Activated naive CD4-positive, alpha-beta T cell treated with anti-CD3 and anti-CD28 coated beads for 36 hours (primary cell): ENCODE measurements around the gene RLN3. TPM values are rescaled to one million over a fixed set of nuclear protein-coding genes. Genes with fewer than 3 reads are reported as not detected.
"Not testable (repeated sequence)": the region's sequence is repeated elsewhere in the genome, so short reads cannot be mapped to it uniquely, and the experiment has no call there.

Experiments used
- CTCF ChIA-PET: fragments of 350-600 bp; sonication (Branson Sonifier 250); formaldehyde crosslinking; loops from one replicate; lab custom pipeline; 2021; ENCODE audit warnings: antibody characterized with exemption; lab: Charles Lee
- DNase-seq: peaks from one replicate; pipeline ENCODE4 v3.0.0-alpha.2; 2020
- H3K27ac Mint-ChIP-seq: one replicate; pipeline ENCODE4 v1.8.0; 2021; ENCODE audit warnings: mild to moderate bottlenecking, mixed read lengths
- H3K27me3 Mint-ChIP-seq: one replicate; pipeline ENCODE4 v1.8.0; 2021; ENCODE audit warnings: low read depth, mixed read lengths
- H3K36me3 Mint-ChIP-seq: one replicate; pipeline ENCODE4 v1.8.0; 2021; ENCODE audit warnings: low read depth, mixed read lengths
- H3K4me1 Mint-ChIP-seq: one replicate; pipeline ENCODE4 v1.8.0; 2021; ENCODE audit warnings: low read depth, mixed read lengths
- H3K4me3 Mint-ChIP-seq: one replicate; pipeline ENCODE4 v1.8.0; 2021; ENCODE audit warnings: mild to moderate bottlenecking, moderate library complexity, mixed read lengths
- H3K9me3 Mint-ChIP-seq: one replicate; pipeline ENCODE4 v1.8.0; 2021; ENCODE audit warnings: mixed read lengths
- intact Hi-C: fragments of 100-400 bp; cut with micrococcal nuclease; formaldehyde crosslinking; loops from one replicate; pipeline ENCODE4 v1.15.1; 2023
- total RNA-seq, 2 experiments: library from RNA; stranded (reverse); gene quantifications; one replicate each; pipeline ENCODE4 v1.2.3, GENCODE V29; 2021

RLN3 gene
- total RNA-seq, 2 experiments from 2014 or later, result not detected

- Mint-ChIP-seq H3K27ac (peak within 1 kb of the TSS; percentile 92), H3K4me1 (peaks cover 26% of the 10 kb centered on the region), H3K36me3 (peaks cover 12% of the 10 kb centered on the region), H3K9me3 (no peaks in the 10 kb centered on the region), H3K4me3 (peak within 1 kb of the TSS; percentile 88), H3K27me3 (no peaks in the 10 kb centered on the region)
- CTCF ChIA-PET, result interaction anchor here (0.6 to 1.7 kb wide), 17 partner anchors 9 to 315 kb away, joined by 3 to 13 read pairs (median 5); no protein-coding TSS in a partner anchor
- intact Hi-C loops, result loop anchor here (1.0 to 5.0 kb wide), 5 partner anchors 26 to 152 kb away; partner anchors contain the start of genes BRME1, CC2D1A, DCAF15 and RFX1
- DNase-seq, result peak; percentile 84
These were observed 4.0 kb downstream of the RLN3 start, which contains the start of gene IL27RA for GRCh38 chr19:14031719-14032480. Gene IL27RA (plus strand): TSS chr19:14031762. CDS start chr19:14031873, 111 bp downstream.

GRCh38 chr19:14033946-14034345 is 6.0 kb downstream of the RLN3 start:
- peak overlapping the region; percentile 3 for H3K4me3 Mint-ChIP-seq
- H3K27ac Mint-ChIP-seq, result peak overlapping the region; percentile 73
- peaks cover 33% of the 10 kb centered on the region for H3K4me1 Mint-ChIP-seq
- DNase-seq, result no peak
- intact Hi-C loops, result loop anchor here (2.0 to 5.0 kb wide), 2 partner anchors 81 to 127 kb away; partner anchors contain the start of genes BRME1, CC2D1A and DCAF15
- H3K27me3 Mint-ChIP-seq, result no peaks in the 10 kb centered on the region
- peaks cover 24% of the 10 kb centered on the region for H3K36me3 Mint-ChIP-seq
- H3K9me3 Mint-ChIP-seq, result no peaks in the 10 kb centered on the region
- CTCF ChIA-PET, result no interaction called here

- peaks cover 27% of the 10 kb centered on the region for H3K36me3 Mint-ChIP-seq
- H3K4me3 Mint-ChIP-seq, DNase-seq, H3K27me3 Mint-ChIP-seq, H3K27ac Mint-ChIP-seq, H3K9me3 Mint-ChIP-seq, intact Hi-C loops: not testable (repeated sequence)
- CTCF ChIA-PET, result interaction anchor here (0.6 to 0.8 kb wide), 3 partner anchors 36 to 446 kb away, joined by 3 to 4 read pairs (median 3); no protein-coding TSS in a partner anchor
- H3K4me1 Mint-ChIP-seq, result peaks cover 33% of the 10 kb centered on the region
These were observed 7.2 kb downstream of the RLN3 start for GRCh38 chr19:14035159-14035558.

GRCh38 chr19:14035706-14036105 is 7.8 kb downstream of the RLN3 start:
- Mint-ChIP-seq H3K9me3 (no peaks in the 10 kb centered on the region), H3K36me3 (peaks cover 27% of the 10 kb centered on the region), H3K4me3 (no peak overlapping the region), H3K27me3 (no peaks in the 10 kb centered on the region), H3K4me1 (peaks cover 33% of the 10 kb centered on the region), H3K27ac (no peak overlapping the region)
- no peak for DNase-seq
- CTCF ChIA-PET, result interaction anchor here (0.7 to 0.8 kb wide), 2 partner anchors 13 to 211 kb away, joined by 3 to 5 read pairs; no protein-coding TSS in a partner anchor
- intact Hi-C loops, result no loop called here

GRCh38 chr19:14039181-14039580 is 11.2 kb downstream of the RLN3 start:
- Mint-ChIP-seq H3K4me3 (no peak overlapping the region), H3K9me3 (no peaks in the 10 kb centered on the region), H3K27ac (no peak overlapping the region), H3K36me3 (peaks cover 36% of the 10 kb centered on the region), H3K27me3 (no peaks in the 10 kb centered on the region), H3K4me1 (peaks cover 16% of the 10 kb centered on the region)
- no peak for DNase-seq
- intact Hi-C loops, result no loop called here
- CTCF ChIA-PET, result interaction anchor here (1.3 to 2.1 kb wide), 2 partner anchors 9 to 158 kb away, joined by 3 to 8 read pairs; no protein-coding TSS in a partner anchor

GRCh38 chr19:14042659-14043608 is 15.0 kb downstream of the RLN3 start:
- intact Hi-C loops, result loop anchor here (1.0 kb wide), 1 partner anchor 163 kb away; no protein-coding TSS in a partner anchor
- not testable (repeated sequence) for H3K9me3 Mint-ChIP-seq, H3K4me1 Mint-ChIP-seq, H3K4me3 Mint-ChIP-seq, H3K27me3 Mint-ChIP-seq
- peak; percentile 60 for DNase-seq
- H3K36me3 Mint-ChIP-seq, result peaks cover 37% of the 10 kb centered on the region
- CTCF ChIA-PET, result interaction anchor here (0.5 to 2.3 kb wide), 12 partner anchors 8 to 509 kb away, joined by 3 to 15 read pairs (median 4); a partner anchor contains a TSS
- H3K27ac Mint-ChIP-seq, result peak overlapping the region; percentile 81

GRCh38 chr19:14047866-14048265 is 19.9 kb downstream of the RLN3 start:
- peaks cover 47% of the 10 kb centered on the region for H3K36me3 Mint-ChIP-seq
- DNase-seq, H3K27me3 Mint-ChIP-seq, H3K27ac Mint-ChIP-seq, H3K9me3 Mint-ChIP-seq, H3K4me1 Mint-ChIP-seq, H3K4me3 Mint-ChIP-seq: not testable (repeated sequence)
- CTCF ChIA-PET, result interaction anchor here (0.8 to 3.1 kb wide), 16 partner anchors 7 to 176 kb away, joined by 3 to 31 read pairs (median 5); partner anchors contain the start of genes DCAF15 and IL27RA
- intact Hi-C loops, result loop anchor here (1.0 to 5.0 kb wide), 3 partner anchors 96 to 168 kb away; partner anchors contain the start of gene DCAF15

- H3K4me1 Mint-ChIP-seq, result no peaks in the 10 kb centered on the region
- H3K9me3 Mint-ChIP-seq, result peaks cover 2% of the 10 kb centered on the region
- intact Hi-C loops, result loop anchor here (1.0 to 5.0 kb wide), 3 partner anchors 96 to 168 kb away; partner anchors contain the start of gene DCAF15
- peaks cover 47% of the 10 kb centered on the region for H3K36me3 Mint-ChIP-seq
- DNase-seq, result peak; percentile 81
- H3K27me3 Mint-ChIP-seq, result no peaks in the 10 kb centered on the region
- CTCF ChIA-PET, result interaction anchor here (0.6 to 3.1 kb wide), 21 partner anchors 8 to 507 kb away, joined by 3 to 31 read pairs (median 3); partner anchors contain the start of genes DCAF15 and IL27RA
- H3K4me3 Mint-ChIP-seq, result no peak overlapping the region
- H3K27ac Mint-ChIP-seq, result peak overlapping the region; percentile 30
These were observed 20.6 kb downstream of the RLN3 start for GRCh38 chr19:14048443-14049153.

- Mint-ChIP-seq H3K9me3 (peaks cover 2% of the 10 kb centered on the region), H3K36me3 (peaks cover 47% of the 10 kb centered on the region), H3K4me1 (no peaks in the 10 kb centered on the region), H3K27ac (no peak overlapping the region), H3K27me3 (no peaks in the 10 kb centered on the region), H3K4me3 (no peak overlapping the region)
- no peak for DNase-seq
- CTCF ChIA-PET, result interaction anchor here (1.0 to 1.8 kb wide), 5 partner anchors 8 to 44 kb away, joined by 3 to 5 read pairs (median 4); partner anchors contain the start of gene RFX1
- intact Hi-C loops, result no loop called here
These were observed 22.6 kb downstream of the RLN3 start for GRCh38 chr19:14050512-14050911.

- CTCF ChIA-PET, result interaction anchor here (1.0 to 1.8 kb wide), 6 partner anchors 8 to 83 kb away, joined by 3 to 5 read pairs (median 4); partner anchors contain the start of gene RFX1
- H3K27ac Mint-ChIP-seq, result not testable (repeated sequence)
These were observed 23.0 kb downstream of the RLN3 start for GRCh38 chr19:14050961-14051360.

GRCh38 chr19:14051980-14052379 is 24.0 kb downstream of the RLN3 start:
- DNase-seq, result no peak
- intact Hi-C loops, result no loop called here
- no peak overlapping the region for H3K4me3 Mint-ChIP-seq
- H3K9me3 Mint-ChIP-seq, result peaks cover 2% of the 10 kb centered on the region
- H3K27ac Mint-ChIP-seq, result peak overlapping the region; percentile 65
- H3K4me1 Mint-ChIP-seq, result no peaks in the 10 kb centered on the region
- CTCF ChIA-PET, result interaction anchor here (1.0 to 1.7 kb wide), 2 partner anchors 8 to 84 kb away, joined by 3 to 4 read pairs; no protein-coding TSS in a partner anchor
- peaks cover 3% of the 10 kb centered on the region for H3K27me3 Mint-ChIP-seq
- H3K36me3 Mint-ChIP-seq, result peaks cover 38% of the 10 kb centered on the region

More at GRCh38 chr19:14050961-14051360, 23.0 kb downstream of the RLN3 start:
- intact Hi-C loops, H3K9me3 Mint-ChIP-seq, H3K4me1 Mint-ChIP-seq, H3K4me3 Mint-ChIP-seq, DNase-seq, H3K27me3 Mint-ChIP-seq: not testable (repeated sequence)
- peaks cover 44% of the 10 kb centered on the region for H3K36me3 Mint-ChIP-seq
